LoVo (cell line): ENCODE data around the gene ITPR3.

Experiments
- DNase-seq: peaks from one replicate; pipeline ENCODE4 v3.0.0-alpha.2; 2016; ENCODE audit warnings: low spot score

Gene ITPR3

DNA sequence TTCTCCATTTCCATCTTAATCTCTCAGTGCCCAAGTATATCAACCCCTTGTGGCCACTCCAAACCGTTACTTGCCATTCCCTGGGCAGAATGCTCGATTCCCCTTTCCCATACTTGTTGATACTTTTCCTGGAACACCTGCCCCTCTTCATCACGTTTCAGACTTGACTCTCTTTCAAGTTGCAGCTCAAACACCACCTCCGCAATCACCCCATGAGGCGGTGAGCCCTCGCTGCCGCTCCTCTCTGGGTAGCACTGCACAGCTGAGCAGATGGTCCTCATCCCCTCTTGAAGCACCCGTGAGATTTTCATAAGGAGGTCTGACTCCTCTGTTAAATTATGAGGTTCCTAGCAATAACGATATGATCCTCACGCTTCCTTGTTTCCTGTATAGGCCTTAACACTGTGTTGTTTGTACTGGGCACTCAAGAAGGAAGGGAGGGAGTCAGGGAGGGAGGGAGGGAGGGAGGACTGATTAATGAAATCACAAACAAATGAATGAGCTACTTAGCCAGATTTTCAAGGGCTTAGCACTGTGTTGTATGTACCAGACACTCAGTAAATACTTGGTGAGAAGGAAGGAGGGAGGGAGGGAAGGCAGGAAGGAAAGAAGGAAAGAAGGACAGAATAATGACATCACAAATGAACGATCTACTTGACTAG lies 98.3 kb downstream of the ITPR3 start:
- DNase-seq: no peak

- no peak for DNase-seq
Observed at GRCh38 chr6:33720998-33721397, 99.9 kb downstream of the ITPR3 start.

GRCh38 chr6:33721508-33721907 lies 100.4 kb downstream of the ITPR3 start:
- no peak for DNase-seq

DNA sequence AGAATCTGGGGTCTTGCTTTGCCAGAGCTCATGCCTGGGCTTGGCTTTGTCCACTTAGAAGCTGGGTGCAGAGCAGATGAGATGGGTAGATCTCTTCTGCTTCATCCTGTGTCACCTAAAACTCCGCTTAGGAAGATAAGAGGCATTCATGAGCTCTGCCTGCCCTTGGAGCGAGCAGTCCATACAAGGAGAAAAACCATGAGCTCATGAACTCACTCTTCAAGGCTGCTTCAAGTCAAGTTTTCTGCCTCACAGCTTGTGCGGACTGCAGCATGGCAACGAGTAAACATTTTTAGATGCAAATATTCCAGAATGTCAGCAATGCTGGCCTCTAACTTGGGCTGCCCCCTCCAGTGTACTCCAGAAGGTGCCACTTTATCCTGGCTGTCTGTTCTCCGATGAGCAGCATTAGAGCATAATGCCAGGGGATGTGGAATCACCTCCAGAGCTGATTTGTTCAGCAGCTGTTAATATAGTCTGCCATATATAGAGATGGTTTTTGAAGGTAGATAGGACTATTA lies 101.0 kb downstream of the ITPR3 start:
- DNase-seq: no peak

GRCh38 chr6:33723371-33724085 lies 102.4 kb downstream of the ITPR3 start:
- DNase-seq: no peak

GRCh38 chr6:33724102-33725023 lies 103.2 kb downstream of the ITPR3 start:
- no peak for DNase-seq

- no peak for DNase-seq
Observed at GRCh38 chr6:33725222-33725621, 104.1 kb downstream of the ITPR3 start.

GRCh38 chr6:33725891-33726673 lies 105.0 kb downstream of the ITPR3 start:
- no peak for DNase-seq

GRCh38 chr6:33726696-33727095 lies 105.6 kb downstream of the ITPR3 start:
- no peak for DNase-seq

DNA sequence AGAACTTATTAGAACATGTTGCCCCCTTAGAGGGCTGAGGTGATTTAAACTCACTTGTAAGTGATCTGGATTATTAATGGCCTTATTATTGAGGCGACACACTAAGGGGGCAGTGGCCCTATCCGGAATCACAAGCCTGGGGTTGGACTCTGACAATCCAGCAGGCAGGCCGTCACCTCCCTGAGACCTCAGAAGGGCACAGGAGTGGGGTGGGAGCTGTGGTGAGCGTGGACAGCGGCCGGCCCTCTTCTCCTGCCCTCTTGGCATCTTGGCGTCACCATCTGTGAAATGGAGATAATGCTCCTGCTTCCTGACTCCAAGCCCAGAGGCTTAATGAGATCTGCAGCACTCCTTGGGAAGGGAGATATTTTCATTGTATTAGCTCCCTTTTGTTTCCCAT lies 106.0 kb downstream of the ITPR3 start:
- no peak for DNase-seq

DNA sequence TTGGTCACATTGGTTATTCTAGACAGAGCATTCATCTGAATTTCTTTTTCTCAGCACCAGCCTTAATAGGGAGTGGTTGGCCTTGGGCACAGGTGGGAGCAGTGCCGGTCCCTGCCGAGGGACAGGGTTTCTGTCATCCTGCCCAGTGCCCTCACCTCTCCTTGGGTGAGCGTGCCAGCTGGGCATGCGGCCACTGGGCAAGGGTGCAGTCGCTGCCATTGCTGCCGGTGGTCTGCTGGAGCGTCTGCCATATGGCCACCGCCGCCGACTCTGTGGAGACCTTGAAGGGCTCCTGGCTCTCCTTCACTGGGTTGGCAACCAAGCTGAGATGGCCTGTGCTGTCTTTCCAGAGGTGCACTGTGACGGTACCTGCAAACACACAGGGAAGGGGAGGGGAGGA lies 106.8 kb downstream of the ITPR3 start:
- no peak for DNase-seq

GRCh38 chr6:33728438-33728837 lies 107.3 kb downstream of the ITPR3 start:
- DNase-seq: no peak

- no peak for DNase-seq
Observed at GRCh38 chr6:33729059-33729458, 107.9 kb downstream of the ITPR3 start.

- DNase-seq: no peak
Observed at GRCh38 chr6:33730611-33731010, 109.5 kb downstream of the ITPR3 start.

DNA sequence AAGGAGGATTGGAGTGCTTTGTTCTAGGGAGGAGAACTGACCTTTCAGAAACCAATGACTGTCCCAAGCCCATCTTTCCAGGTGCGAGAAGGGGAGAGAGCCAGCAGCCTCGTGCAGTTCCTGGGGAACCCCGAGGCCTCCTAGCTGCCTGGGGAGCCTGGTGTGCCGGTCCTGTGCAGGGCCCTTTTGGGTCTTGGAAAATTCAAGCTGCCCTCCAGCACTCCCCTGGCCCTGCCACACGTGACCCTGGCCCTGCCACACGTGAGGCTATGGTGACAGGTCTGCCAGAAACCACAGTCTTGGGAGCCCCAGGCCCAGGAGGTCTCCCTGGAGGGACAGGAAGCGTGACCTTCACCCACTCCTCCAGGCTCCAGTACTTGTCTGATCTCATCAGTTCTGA lies 109.9 kb downstream of the ITPR3 start:
- no peak for DNase-seq

DNA sequence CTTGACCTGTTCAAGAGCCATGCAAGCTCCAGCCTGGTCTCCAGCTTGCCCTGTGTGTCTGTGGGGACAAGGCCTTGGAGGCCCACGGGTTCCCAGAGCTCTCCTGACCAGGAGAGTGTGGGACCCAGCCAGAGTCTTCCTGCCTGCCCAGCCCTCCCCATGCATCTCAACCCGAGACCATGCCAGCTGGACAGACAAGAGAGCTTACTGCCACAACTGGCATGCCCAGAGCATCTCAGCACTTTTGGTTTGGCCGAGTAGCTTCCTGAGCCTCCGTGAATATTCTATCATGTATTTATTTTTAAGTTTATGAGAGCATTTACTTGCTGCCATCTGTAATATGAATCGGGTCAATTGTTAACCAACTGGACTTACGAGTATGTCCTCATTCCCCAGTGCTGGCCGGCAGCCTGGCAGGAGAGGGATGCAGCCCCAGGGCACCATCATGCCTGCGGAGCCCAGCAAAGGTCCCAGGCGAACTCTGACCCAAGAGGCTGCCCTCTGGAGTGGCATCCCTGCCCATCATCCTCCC lies 110.7 kb downstream of the ITPR3 start:
- DNase-seq: no peak

GRCh38 chr6:33732385-33732784 lies 111.3 kb downstream of the ITPR3 start:
- no peak for DNase-seq

- no peak for DNase-seq
Observed at GRCh38 chr6:33732817-33733708, 111.9 kb downstream of the ITPR3 start.

DNA sequence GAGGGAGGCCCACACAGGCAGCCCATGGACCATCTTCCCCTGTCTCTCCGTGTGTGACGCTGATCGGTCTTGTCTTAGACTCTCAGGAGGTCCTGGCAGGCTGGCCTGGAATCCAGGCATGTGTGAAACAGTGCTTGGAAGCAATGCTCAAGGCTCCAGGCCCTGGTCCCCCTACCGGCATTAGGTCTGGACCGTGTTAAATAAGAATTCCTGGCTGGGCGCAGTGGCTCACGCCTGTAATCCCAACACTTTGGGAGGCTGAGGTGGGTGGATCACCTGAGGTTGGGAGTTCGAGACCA lies 112.5 kb downstream of the ITPR3 start:
- DNase-seq: no peak

GRCh38 chr6:33735216-33735615 lies 114.1 kb downstream of the ITPR3 start:
- DNase-seq: no peak
